GM12801 (cell line): ENCODE measurements around the gene CACNA1C.

Experiments
- TF ChIP-seq, protein P1 (sequence below): IDR thresholded peaks from one replicate; pipeline ENCODE4 v1.5.1; 2011; ENCODE audit warnings: control low read depth; ENCODE audit not compliant: insufficient read length; ENCODE audit errors: extremely low read depth

CACNA1C gene

DNA sequence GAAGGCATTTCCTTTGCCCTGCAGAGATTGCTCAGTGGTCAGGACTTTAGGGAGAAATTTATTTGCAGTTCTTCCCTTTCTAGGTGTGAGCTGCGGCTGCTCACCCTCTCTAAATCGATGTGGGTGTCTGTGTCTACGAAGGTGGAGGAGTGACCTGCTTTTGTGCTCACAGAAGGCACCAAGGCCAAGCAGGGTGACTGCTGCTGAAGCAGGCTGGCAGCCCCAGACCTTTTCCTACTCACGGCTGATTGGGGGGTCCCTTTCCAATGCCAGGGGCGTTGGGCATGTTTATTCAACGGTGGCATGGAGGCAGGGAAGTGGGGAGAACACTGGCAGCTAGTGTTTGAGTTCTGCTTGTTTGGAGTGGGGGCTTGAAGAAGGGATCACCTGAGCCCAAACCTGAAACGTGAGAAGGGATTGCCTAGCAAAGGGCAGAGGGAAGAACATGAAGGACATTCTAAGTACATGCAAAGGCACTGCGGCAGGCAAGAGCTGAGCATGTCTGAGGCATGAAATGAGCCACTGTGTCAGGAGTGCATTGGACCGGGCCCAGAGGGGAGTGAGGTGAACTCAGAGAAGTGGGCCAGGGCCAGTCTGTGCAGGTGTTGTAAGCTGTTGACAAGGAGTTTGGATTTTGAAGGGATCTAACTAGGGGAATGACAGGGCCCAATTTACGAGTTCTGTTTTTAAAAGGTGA lies 56.3 kb downstream of the CACNA1C start:
- TF ChIP-seq, protein P1, sequence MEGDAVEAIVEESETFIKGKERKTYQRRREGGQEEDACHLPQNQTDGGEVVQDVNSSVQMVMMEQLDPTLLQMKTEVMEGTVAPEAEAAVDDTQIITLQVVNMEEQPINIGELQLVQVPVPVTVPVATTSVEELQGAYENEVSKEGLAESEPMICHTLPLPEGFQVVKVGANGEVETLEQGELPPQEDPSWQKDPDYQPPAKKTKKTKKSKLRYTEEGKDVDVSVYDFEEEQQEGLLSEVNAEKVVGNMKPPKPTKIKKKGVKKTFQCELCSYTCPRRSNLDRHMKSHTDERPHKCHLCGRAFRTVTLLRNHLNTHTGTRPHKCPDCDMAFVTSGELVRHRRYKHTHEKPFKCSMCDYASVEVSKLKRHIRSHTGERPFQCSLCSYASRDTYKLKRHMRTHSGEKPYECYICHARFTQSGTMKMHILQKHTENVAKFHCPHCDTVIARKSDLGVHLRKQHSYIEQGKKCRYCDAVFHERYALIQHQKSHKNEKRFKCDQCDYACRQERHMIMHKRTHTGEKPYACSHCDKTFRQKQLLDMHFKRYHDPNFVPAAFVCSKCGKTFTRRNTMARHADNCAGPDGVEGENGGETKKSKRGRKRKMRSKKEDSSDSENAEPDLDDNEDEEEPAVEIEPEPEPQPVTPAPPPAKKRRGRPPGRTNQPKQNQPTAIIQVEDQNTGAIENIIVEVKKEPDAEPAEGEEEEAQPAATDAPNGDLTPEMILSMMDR: no peak

DNA sequence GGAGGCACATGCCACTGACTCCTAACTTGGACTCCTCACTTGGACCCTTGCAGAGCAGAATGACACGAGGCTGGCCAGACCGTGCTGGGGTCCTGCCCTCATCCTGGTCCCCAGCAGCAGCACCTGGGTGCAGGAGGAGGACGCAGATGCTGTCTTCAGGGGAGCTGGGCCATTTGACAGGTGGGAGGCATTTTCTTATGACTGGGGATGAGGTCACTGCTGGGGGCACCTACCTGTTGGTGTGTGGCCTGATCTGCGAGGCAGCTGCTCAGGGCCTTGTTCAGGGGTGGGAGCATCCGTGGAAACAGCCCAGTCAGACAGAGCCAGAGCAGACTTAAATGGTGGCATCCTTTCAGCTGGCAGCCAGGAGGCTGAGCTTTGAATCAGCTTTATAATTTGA lies 57.3 kb downstream of the CACNA1C start:
- TF ChIP-seq, protein P1: no peak

DNA sequence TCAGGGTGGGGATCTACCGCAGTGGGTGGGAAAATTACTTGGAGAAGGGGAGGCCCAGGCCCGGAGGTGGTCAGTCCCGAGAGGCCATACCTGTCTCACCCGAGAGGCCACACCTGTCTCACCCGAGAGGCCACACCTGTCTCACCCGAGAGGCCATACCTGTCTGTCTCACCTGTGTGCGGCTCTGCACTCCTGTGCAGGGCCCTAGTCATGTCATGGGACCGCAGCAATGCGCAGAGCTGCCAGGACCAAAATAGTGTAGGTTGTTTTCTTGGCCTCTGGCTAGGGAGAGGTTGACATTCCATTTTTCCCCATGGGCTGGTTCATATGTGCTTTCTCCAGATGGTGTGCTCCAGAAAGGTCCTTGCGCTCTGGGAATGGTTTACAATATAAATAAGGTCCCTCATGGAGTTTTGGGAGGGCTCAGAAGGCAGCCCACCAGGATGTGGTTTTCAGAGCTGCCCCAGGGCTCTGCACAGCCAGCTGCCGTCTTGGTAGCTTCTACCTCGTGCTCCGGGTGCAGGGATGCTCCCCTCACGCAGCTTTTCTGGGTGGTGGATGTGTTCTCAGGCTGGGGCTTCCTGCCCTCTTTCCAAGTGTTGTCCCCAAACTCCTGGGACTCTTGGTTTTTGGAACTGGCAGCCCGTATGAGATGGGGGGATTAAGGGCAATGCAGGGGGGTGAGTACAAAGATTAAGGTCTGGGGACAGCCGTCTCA lies 58.2 kb downstream of the CACNA1C start:
- TF ChIP-seq, protein P1: no peak

DNA sequence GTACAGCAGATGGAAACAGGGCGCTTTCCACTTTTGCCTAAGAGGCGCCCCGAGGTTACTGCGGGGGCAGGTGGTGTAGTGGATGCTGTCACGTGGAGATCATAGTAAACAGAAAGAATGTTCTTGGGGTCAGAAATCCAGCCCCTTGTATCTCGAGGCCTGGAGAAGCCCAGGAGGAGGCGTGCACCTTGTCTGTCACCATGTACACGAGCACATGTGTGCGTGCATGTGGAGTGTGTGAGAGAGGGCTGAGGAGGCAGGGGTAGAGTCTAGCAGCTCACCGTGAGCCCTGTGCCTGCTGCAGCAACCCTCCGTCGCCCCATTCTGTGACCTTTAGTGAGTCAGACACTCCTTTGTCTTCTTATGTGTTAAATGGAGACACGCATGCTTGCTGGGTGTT lies 59.0 kb downstream of the CACNA1C start:
- TF ChIP-seq, protein P1: no peak

DNA sequence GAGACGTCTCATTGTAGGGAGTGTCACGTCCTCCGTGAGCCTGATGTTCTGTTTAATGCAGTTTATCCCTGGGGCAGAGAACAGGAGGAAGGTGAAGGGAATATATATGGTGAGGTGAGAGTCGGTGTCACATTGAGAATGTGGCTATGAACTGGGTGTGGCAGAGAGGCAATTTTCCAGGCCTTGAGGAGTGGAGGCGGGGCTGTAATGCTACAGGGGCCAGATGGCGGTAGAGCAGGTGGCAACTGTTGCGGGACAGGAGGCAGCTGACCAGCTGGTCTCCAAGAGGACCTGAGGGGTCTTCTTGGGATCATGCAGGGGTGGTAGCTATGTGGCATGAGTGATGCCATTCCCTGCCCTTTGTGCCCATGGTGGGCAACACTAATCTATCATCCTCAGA lies 59.6 kb downstream of the CACNA1C start:
- TF ChIP-seq, protein P1: no peak

DNA sequence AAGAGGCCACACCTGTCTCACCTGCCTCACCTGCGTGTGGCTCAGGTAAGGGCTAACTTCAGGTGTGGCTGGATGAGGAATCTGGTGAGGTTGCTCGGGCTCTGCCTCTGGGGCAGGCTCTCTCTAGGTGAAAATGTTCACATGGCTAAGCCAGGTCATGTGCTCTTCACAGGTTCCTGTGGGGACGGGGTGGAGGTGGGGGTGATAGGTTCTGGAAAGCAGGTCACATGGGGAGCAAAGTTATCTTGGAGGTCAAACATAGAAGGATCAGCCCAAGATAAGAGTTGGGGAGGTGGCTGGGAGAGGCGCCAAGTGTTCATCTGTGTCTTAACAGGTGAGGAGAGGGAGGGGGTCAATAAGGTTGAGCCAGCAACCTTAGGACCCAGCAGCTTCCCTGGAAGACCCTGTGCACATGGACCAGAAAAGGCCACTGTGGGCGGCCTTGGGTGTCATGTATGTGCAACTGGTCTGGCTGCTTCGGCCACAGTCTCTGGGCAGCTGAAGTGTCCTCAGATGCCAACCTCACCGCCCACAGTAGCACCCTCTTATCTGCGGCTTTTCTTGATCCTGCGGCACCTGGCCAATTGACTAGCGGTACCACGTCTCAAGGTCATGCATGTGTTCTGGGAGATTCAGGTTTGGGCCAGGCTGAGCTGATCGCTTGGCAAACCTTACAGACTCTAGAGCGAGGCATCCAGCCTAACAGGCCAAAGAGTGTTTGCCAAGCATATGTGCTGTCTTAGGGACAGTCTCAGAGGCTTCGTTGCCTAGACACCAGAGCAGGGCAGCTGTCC lies 60.5 kb downstream of the CACNA1C start:
- TF ChIP-seq, protein P1: no peak

DNA sequence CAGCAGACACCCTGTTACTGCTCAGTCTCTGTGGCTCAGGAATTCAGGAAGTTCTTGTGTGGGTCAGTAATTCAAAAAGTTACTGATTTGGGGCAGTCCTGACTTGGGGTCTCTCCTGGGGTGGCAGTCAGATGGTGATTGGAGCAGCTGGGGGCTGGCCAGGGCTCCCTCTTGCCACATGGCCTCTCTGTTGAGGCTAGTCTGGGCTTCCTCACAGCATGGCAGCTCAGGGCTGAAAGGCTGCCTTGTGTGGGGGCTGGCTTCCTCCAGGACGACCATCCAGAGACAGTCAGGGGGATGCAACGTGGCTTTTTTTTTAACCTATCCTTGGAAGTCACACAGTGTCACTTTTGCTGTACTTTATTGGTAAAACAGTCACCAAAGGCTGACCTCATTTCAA lies 61.3 kb downstream of the CACNA1C start:
- TF ChIP-seq, protein P1: no peak
